ENCODE measurements around the gene ACTR5. TPM values are rescaled to one million over a fixed set of nuclear protein-coding genes. Genes with fewer than 3 reads are reported as not detected.

Gene ACTR5
- polyA plus RNA-seq, 1 of the 3 experiments (the other 2 are of a cell fraction) = 9.7 TPM

GRCh38 chr20:38804221-38804620, 56.0 kb downstream of the ACTR5 start (continued):
- TF ChIP-seq, protein P1, sequence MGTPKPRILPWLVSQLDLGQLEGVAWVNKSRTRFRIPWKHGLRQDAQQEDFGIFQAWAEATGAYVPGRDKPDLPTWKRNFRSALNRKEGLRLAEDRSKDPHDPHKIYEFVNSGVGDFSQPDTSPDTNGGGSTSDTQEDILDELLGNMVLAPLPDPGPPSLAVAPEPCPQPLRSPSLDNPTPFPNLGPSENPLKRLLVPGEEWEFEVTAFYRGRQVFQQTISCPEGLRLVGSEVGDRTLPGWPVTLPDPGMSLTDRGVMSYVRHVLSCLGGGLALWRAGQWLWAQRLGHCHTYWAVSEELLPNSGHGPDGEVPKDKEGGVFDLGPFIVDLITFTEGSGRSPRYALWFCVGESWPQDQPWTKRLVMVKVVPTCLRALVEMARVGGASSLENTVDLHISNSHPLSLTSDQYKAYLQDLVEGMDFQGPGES (IDR thresholded peaks at IDR 0.05; ENCODE audit: low read depth, low read length) = no peak
- TF ChIP-seq RFX5 (IDR thresholded peaks at IDR 0.05; ENCODE audit: low read length) (no peak), ZBTB33 (IDR thresholded peaks at IDR 0.05; ENCODE audit: borderline replicate concordance, low read depth) (no peak), SIN3A (IDR thresholded peaks at IDR 0.05; ENCODE audit: borderline replicate concordance, low read depth, low read length) (no peak)
- TF ChIP-seq, protein P2, sequence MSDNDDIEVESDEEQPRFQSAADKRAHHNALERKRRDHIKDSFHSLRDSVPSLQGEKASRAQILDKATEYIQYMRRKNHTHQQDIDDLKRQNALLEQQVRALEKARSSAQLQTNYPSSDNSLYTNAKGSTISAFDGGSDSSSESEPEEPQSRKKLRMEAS (IDR thresholded peaks at IDR 0.05; ENCODE audit: low read depth) = no peak

DNA sequence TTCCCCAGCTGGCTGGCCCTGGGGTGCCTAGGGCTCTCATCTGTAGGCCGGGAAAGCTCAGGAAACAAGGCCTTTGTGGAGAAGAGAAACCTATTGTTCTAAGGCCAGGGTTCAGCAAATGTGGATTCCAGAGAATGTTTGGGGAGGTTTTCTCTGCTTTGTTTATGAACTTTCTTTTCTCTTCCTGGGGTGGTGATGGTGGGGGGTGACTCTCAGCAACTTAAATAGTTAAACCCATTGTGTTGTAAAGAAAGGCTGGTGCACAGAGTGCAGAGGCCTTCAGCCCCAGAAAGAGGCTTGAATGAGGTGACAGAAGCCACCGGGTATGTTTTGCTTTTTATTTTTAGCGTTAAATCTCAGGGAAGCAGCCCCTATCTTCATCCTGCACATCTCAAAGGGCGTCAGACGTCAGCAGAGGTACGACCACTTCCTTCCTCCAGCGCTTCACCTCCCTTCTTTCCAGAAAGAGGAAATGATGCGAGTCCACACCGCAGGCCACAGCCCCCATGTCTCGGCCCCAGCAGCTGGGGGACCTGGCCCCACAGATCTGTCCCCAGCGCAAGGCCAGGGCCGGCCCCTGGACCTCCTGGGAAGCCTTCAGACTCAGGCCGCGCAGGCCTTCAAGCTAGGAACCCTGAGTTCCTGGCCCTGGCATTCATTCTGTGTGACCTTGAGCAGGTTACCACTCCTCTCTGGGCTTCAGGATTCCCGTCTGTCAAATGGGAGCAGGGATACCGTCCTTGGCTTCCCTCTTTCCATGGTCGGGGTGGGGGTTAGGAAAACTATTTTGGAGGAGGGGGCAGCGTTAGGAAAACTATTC, 56.6 kb downstream of the ACTR5 start:
- Histone ChIP-seq H3F3A (replicated peaks; ENCODE audit: insufficient read depth) (no peaks in the 10 kb centered on the region), H3K9ac (no peak overlapping the region), H3K4me1 (ENCODE audit: control insufficient read depth in 1 of 2, insufficient read depth in 2 of 2, low read depth in 1 of 2, low read length in 1 of 2) (peaks cover 0 to 22% of the 10 kb centered on the region in 2 experiments; a peak in 1 of 4 replicates), H4K20me1 (ENCODE audit: insufficient read depth) (no peaks in the 10 kb centered on the region), H3K9me3 (no peaks in the 10 kb centered on the region), H3K36me3 (replicated peaks in 1 of 2; ENCODE audit: control insufficient read depth in 1 of 2, insufficient read depth in 2 of 2, low read length in 1 of 2) (no peaks in the 10 kb centered on the region), H3K4me2 (peak overlapping the region; percentile 92), H3K79me2 (ENCODE audit: insufficient read depth) (no peaks in the 10 kb centered on the region), H3K4me3 (ENCODE audit: low read depth in 2 of 2, low read length in 1 of 2) (peak overlapping the region; percentile 56), H3K9me2 (no peaks in the 10 kb centered on the region), H3K27ac (ENCODE audit: low read depth in 2 of 2, low read length in 1 of 2) (peak overlapping the region in 1 of 2 experiments; percentile 77; a peak in 1 of 4 replicates), H3K27me3 (ENCODE audit: insufficient read depth) (peaks cover 32% of the 10 kb centered on the region), H2AFZ (ENCODE audit: low read depth) (no peak overlapping the region; the same call in 1 of the 2 replicates)
- ChIA-PET CTCF (interaction anchor here (0.7 to 4.2 kb wide), 14 partner anchors 10 to 179 kb away, joined by 3 to 25 read pairs (median 4); partner anchors contain the start of gene FAM83D), POLR2A (interaction anchor here (0.9 to 3.5 kb wide), 8 partner anchors 24 to 121 kb away, joined by 3 to 34 read pairs (median 4); partner anchors contain the start of gene FAM83D)
- DNase-seq = no peak
- WGBS (ENCODE audit: low lambda C conversion rate) = 78% methylated on average over 18 of the region's 18 CpGs
- TF ChIP-seq POLR2AphosphoS5 (IDR thresholded peaks at IDR 0.05; ENCODE audit: low read depth, low read length) (no peak), RAD21 (IDR thresholded peaks at IDR 0.05; ENCODE audit: low read length) (no peak), CHD2 (IDR thresholded peaks at IDR 0.05; ENCODE audit: low read length, partially characterized antibody) (no peak), ZBTB33 (IDR thresholded peaks at IDR 0.05; ENCODE audit: borderline replicate concordance, low read depth) (no peak), RCOR1 (IDR thresholded peaks at IDR 0.05; ENCODE audit: low read length) (no peak), TAF1 (IDR thresholded peaks at IDR 0.05; ENCODE audit: borderline replicate concordance, low read depth, low read length) (no peak), MXI1 (IDR thresholded peaks at IDR 0.05; ENCODE audit: low read depth, low read length) (no peak), SIN3A (IDR thresholded peaks at IDR 0.05; ENCODE audit: borderline replicate concordance, low read depth, low read length) (no peak), PBX3 (IDR thresholded peaks at IDR 0.05) (no peak)
- TF ChIP-seq, protein P3, sequence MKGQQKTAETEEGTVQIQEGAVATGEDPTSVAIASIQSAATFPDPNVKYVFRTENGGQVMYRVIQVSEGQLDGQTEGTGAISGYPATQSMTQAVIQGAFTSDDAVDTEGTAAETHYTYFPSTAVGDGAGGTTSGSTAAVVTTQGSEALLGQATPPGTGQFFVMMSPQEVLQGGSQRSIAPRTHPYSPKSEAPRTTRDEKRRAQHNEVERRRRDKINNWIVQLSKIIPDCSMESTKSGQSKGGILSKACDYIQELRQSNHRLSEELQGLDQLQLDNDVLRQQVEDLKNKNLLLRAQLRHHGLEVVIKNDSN (IDR thresholded peaks at IDR 0.05; ENCODE audit: borderline replicate concordance, low read depth) = no peak
- TF ChIP-seq, protein P4, sequence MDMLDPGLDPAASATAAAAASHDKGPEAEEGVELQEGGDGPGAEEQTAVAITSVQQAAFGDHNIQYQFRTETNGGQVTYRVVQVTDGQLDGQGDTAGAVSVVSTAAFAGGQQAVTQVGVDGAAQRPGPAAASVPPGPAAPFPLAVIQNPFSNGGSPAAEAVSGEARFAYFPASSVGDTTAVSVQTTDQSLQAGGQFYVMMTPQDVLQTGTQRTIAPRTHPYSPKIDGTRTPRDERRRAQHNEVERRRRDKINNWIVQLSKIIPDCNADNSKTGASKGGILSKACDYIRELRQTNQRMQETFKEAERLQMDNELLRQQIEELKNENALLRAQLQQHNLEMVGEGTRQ (IDR thresholded peaks at IDR 0.05; ENCODE audit: borderline replicate concordance, low read depth, low read length) = no peak
- TF ChIP-seq, protein P5, sequence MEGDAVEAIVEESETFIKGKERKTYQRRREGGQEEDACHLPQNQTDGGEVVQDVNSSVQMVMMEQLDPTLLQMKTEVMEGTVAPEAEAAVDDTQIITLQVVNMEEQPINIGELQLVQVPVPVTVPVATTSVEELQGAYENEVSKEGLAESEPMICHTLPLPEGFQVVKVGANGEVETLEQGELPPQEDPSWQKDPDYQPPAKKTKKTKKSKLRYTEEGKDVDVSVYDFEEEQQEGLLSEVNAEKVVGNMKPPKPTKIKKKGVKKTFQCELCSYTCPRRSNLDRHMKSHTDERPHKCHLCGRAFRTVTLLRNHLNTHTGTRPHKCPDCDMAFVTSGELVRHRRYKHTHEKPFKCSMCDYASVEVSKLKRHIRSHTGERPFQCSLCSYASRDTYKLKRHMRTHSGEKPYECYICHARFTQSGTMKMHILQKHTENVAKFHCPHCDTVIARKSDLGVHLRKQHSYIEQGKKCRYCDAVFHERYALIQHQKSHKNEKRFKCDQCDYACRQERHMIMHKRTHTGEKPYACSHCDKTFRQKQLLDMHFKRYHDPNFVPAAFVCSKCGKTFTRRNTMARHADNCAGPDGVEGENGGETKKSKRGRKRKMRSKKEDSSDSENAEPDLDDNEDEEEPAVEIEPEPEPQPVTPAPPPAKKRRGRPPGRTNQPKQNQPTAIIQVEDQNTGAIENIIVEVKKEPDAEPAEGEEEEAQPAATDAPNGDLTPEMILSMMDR (IDR thresholded peaks at IDR 0.05) = no peak
- TF ChIP-seq, protein P1 (IDR thresholded peaks at IDR 0.05; ENCODE audit: low read depth, low read length) = no peak

All from SK-N-SH (cell line).